H1 (cell line): Measurements from ENCODE around the gene RPS3A. TPM values are rescaled to one million over a fixed set of nuclear protein-coding genes. Genes with fewer than 3 reads are reported as not detected.

ENCODE experiments used
- CHD2 ChIP-seq: IDR thresholded peaks from 2 replicates; pipeline ENCODE4 v1.6.1; 2012; ENCODE audit warnings: low read length, improper control_type of control experiment
- GABPA ChIP-seq: IDR thresholded peaks from 2 replicates; pipeline ENCODE4 v1.6.1; 2011; ENCODE audit warnings: mild to moderate bottlenecking, low read length, moderate library complexity, borderline replicate concordance; ENCODE audit not compliant: insufficient read depth
- KDM1A ChIP-seq: fragments of 200-600, 300-600 bp; sonication (generic); IDR thresholded peaks from 2 replicates; pipeline ENCODE4 v1.7.1; 2016; ENCODE audit warnings: mild to moderate bottlenecking, low read length, borderline replicate concordance
- TBP ChIP-seq: IDR thresholded peaks from 2 replicates; pipeline ENCODE4 v1.6.1; 2011; ENCODE audit warnings: low read depth, low read length, improper control_type of control experiment
- polyA plus RNA-seq, 7 experiments: library from polyadenylated mRNA; depleted of rRNA in 3 of 7; stranded (reverse) in 5 of 7; unstranded in 2 of 7; fragments of >200 nt in 5 of 7; fragments of 200-250 nt in 2 of 7; gene quantifications; 1 replicate in 5 of 7; 2 replicates in 1 of 7; 4 replicates in 1 of 7; pipeline versions ENCODE4 v1.2.1 to v1.2.3, GENCODE V29; 2011 to 2013; ENCODE audit warnings: missing spikeins in 2 of 7, mixed read lengths in 2 of 7
- total RNA-seq: library from RNA; stranded (reverse); fragmentation: NEBNext Ultra II Directional; extraction: Animal tissue kit (Norgen Biotek cat#: 25700); gene quantifications from 2 replicates; pipeline ENCODE4 v1.2.1, GENCODE V29; 2021
- TF ChIP-seq, protein P1 (sequence below), 3 experiments: IDR thresholded peaks; 1 replicate in 2 of 3; 2 replicates in 1 of 3; pipeline versions ENCODE4 v1.5.1 to v1.6.1; 2011; ENCODE audit warnings: low read length in 3 of 3, mild to moderate bottlenecking in 3 of 3, inconsistent platforms in 2 of 3, low read depth in 1 of 3, moderate library complexity in 1 of 3; ENCODE audit not compliant: insufficient read depth in 1 of 3; ENCODE audit errors: control extremely low read depth in 1 of 3
- TF ChIP-seq, protein P2 (sequence below): fragments of 300-600 bp; sonication (generic); IDR thresholded peaks from 2 replicates; pipeline ENCODE4 v1.7.1; 2012; ENCODE audit warnings: low read length, moderate library complexity, mild to moderate bottlenecking, inconsistent platforms; ENCODE audit not compliant: insufficient replicate concordance

Gene RPS3A
- total and polyA plus RNA-seq, 2 of the 8 experiments (the other 6 are each of a cell fraction or from before 2014, with no cell fraction given) = 2,162 to 2,822 TPM

DNA sequence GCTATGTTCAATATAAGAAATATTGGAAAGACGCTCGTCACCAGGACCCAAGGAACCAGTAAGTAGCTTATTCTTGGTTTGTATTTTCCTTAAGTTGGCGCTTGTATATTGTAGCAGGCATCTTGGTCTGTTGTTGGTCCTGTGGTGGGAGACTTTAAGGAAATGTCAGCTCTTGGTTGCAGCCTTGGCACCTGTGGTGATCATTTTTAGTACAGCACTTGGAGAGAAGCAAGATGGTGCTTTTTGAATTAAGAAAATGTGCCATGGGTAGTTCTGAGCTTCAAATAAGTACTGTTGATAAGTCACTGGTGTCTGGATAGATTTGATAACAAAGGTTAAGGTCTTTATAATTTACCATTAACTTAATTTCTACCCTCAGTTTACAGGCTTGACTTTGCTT, 1.1 kb downstream of the RPS3A start (continued):
- TF ChIP-seq KDM1A (no peak), GABPA (no peak), TBP (no peak), CHD2 (no peak)
- TF ChIP-seq, protein P1, sequence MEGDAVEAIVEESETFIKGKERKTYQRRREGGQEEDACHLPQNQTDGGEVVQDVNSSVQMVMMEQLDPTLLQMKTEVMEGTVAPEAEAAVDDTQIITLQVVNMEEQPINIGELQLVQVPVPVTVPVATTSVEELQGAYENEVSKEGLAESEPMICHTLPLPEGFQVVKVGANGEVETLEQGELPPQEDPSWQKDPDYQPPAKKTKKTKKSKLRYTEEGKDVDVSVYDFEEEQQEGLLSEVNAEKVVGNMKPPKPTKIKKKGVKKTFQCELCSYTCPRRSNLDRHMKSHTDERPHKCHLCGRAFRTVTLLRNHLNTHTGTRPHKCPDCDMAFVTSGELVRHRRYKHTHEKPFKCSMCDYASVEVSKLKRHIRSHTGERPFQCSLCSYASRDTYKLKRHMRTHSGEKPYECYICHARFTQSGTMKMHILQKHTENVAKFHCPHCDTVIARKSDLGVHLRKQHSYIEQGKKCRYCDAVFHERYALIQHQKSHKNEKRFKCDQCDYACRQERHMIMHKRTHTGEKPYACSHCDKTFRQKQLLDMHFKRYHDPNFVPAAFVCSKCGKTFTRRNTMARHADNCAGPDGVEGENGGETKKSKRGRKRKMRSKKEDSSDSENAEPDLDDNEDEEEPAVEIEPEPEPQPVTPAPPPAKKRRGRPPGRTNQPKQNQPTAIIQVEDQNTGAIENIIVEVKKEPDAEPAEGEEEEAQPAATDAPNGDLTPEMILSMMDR (IDR thresholded peaks at IDR 0.05; ENCODE audit: control extremely low read depth in 1 of 3, insufficient read depth in 1 of 3, low read depth in 1 of 3, low read length in 3 of 3) = no peak
- TF ChIP-seq, protein P2, sequence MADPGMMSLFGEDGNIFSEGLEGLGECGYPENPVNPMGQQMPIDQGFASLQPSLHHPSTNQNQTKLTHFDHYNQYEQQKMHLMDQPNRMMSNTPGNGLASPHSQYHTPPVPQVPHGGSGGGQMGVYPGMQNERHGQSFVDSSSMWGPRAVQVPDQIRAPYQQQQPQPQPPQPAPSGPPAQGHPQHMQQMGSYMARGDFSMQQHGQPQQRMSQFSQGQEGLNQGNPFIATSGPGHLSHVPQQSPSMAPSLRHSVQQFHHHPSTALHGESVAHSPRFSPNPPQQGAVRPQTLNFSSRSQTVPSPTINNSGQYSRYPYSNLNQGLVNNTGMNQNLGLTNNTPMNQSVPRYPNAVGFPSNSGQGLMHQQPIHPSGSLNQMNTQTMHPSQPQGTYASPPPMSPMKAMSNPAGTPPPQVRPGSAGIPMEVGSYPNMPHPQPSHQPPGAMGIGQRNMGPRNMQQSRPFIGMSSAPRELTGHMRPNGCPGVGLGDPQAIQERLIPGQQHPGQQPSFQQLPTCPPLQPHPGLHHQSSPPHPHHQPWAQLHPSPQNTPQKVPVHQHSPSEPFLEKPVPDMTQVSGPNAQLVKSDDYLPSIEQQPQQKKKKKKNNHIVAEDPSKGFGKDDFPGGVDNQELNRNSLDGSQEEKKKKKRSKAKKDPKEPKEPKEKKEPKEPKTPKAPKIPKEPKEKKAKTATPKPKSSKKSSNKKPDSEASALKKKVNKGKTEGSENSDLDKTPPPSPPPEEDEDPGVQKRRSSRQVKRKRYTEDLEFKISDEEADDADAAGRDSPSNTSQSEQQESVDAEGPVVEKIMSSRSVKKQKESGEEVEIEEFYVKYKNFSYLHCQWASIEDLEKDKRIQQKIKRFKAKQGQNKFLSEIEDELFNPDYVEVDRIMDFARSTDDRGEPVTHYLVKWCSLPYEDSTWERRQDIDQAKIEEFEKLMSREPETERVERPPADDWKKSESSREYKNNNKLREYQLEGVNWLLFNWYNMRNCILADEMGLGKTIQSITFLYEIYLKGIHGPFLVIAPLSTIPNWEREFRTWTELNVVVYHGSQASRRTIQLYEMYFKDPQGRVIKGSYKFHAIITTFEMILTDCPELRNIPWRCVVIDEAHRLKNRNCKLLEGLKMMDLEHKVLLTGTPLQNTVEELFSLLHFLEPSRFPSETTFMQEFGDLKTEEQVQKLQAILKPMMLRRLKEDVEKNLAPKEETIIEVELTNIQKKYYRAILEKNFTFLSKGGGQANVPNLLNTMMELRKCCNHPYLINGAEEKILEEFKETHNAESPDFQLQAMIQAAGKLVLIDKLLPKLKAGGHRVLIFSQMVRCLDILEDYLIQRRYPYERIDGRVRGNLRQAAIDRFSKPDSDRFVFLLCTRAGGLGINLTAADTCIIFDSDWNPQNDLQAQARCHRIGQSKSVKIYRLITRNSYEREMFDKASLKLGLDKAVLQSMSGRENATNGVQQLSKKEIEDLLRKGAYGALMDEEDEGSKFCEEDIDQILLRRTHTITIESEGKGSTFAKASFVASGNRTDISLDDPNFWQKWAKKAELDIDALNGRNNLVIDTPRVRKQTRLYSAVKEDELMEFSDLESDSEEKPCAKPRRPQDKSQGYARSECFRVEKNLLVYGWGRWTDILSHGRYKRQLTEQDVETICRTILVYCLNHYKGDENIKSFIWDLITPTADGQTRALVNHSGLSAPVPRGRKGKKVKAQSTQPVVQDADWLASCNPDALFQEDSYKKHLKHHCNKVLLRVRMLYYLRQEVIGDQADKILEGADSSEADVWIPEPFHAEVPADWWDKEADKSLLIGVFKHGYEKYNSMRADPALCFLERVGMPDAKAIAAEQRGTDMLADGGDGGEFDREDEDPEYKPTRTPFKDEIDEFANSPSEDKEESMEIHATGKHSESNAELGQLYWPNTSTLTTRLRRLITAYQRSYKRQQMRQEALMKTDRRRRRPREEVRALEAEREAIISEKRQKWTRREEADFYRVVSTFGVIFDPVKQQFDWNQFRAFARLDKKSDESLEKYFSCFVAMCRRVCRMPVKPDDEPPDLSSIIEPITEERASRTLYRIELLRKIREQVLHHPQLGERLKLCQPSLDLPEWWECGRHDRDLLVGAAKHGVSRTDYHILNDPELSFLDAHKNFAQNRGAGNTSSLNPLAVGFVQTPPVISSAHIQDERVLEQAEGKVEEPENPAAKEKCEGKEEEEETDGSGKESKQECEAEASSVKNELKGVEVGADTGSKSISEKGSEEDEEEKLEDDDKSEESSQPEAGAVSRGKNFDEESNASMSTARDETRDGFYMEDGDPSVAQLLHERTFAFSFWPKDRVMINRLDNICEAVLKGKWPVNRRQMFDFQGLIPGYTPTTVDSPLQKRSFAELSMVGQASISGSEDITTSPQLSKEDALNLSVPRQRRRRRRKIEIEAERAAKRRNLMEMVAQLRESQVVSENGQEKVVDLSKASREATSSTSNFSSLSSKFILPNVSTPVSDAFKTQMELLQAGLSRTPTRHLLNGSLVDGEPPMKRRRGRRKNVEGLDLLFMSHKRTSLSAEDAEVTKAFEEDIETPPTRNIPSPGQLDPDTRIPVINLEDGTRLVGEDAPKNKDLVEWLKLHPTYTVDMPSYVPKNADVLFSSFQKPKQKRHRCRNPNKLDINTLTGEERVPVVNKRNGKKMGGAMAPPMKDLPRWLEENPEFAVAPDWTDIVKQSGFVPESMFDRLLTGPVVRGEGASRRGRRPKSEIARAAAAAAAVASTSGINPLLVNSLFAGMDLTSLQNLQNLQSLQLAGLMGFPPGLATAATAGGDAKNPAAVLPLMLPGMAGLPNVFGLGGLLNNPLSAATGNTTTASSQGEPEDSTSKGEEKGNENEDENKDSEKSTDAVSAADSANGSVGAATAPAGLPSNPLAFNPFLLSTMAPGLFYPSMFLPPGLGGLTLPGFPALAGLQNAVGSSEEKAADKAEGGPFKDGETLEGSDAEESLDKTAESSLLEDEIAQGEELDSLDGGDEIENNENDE = no peak
